ENCODE data around the gene NIM1K.

DNA sequence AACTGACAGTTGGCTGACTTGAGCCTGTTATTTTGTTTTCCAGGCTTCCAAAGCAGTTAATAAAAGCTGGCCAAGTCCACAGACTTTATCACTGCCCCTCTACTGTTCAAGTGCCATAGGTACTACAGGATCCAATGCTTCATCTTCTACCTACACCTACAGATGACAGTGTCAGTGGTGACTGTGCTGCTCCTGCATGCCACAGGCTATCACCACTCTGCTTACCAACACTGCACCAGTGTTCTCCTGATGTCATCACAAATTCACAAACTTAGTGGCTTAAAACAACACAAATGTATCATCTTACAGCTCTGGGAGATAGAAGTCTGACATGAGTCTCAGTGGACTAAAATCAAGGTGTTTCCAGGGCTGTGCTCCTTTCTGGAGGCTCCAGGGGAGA, 94.6 kb downstream of the NIM1K start:
- no peak for TF ChIP-seq TARDBP (CRISPR knock-in tag; IDR thresholded peaks at IDR 0.05)
- TF ChIP-seq ZNF274 (CRISPR knock-in tag; IDR thresholded peaks at IDR 0.05) = no peak
- TF ChIP-seq ZSCAN21 (CRISPR knock-in tag; IDR thresholded peaks at IDR 0.05; ENCODE audit: borderline replicate concordance) = no peak
- TF ChIP-seq HCFC1 (IDR thresholded peaks at IDR 0.05; ENCODE audit: low read depth, low read length) = no peak
